ENCODE results near the gene GRPEL1.

DNA sequence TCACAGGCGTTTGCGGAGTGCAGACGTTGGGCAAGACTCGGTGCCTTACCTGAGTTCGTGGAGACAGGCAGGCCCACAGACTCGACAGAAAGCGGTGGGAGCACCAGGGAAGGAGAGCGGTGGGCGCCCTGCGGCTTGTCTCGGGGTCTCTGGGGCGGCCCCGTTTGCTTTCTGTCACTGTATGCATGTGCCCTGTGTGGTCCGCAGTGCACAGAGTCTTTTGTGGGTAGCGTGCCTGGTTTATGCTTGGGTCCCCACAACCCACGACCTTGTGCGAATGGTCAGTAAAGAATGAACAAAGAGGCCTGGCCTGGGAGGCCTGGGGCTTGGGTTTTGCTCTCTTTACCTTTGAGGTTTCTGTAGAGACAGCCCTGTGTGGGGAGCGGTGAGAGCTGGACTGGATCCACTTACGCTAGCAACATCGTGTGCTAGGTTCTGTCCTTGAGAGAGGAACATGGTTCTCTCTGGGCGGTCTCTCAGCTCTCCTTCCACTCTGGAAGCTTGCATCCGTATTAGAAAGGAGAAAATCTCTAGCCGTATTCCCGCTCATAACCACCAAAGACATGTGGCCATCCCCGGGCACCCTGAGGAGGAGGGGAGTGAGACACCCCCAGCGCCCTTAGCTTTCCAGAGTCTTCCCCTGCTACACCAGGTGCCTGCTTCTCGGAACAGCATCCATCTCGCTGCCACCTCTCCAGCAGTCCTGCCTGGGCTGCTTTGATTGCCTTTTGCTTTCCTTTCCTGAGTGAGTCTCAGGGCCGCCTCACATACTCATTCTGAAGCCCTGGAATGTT lies 23.5 kb downstream of the GRPEL1 start:
- TF ChIP-seq, protein P1, sequence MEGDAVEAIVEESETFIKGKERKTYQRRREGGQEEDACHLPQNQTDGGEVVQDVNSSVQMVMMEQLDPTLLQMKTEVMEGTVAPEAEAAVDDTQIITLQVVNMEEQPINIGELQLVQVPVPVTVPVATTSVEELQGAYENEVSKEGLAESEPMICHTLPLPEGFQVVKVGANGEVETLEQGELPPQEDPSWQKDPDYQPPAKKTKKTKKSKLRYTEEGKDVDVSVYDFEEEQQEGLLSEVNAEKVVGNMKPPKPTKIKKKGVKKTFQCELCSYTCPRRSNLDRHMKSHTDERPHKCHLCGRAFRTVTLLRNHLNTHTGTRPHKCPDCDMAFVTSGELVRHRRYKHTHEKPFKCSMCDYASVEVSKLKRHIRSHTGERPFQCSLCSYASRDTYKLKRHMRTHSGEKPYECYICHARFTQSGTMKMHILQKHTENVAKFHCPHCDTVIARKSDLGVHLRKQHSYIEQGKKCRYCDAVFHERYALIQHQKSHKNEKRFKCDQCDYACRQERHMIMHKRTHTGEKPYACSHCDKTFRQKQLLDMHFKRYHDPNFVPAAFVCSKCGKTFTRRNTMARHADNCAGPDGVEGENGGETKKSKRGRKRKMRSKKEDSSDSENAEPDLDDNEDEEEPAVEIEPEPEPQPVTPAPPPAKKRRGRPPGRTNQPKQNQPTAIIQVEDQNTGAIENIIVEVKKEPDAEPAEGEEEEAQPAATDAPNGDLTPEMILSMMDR (IDR thresholded peaks at IDR 0.05), result no peak
- no peak for TF ChIP-seq POLR2A (IDR thresholded peaks at IDR 0.05)
